WTC11 (cell line): ENCODE results near the gene SH3PXD2A. TPM values are rescaled to one million over a fixed set of nuclear protein-coding genes. Genes with fewer than 3 reads are reported as not detected.

Experiments used
- ATAC-seq: fragments of 200-7000 bp; cut with Tn5 transposase; 2 replicates; pipeline ENCODE4 v1.10.0; 2021; ENCODE audit warnings: mild to moderate bottlenecking, moderate library complexity
- CTCF ChIA-PET: fragments of 300-600 bp; sonication (Branson Sonifier 250); formaldehyde crosslinking; loops from one replicate; lab custom pipeline; 2021; ENCODE audit warnings: antibody characterized with exemption; lab: Charles Lee
- POLR2A ChIA-PET: fragments of 350-600 bp; sonication (Branson Sonifier 250); formaldehyde crosslinking; loops from one replicate; lab custom pipeline; 2021; ENCODE audit warnings: antibody characterized with exemption; lab: Charles Lee
- DNase-seq: peaks from one replicate; pipeline ENCODE4 v3.0.0; 2021; ENCODE audit warnings: low spot score
- H3K27ac Mint-ChIP-seq: 2 replicates; pipeline ENCODE4 v1.8.0; 2021; ENCODE audit warnings: mixed read lengths
- H3K27me3 Mint-ChIP-seq: 2 replicates; pipeline ENCODE4 v1.8.0; 2021; ENCODE audit warnings: low read depth, mild to moderate bottlenecking, moderate library complexity, mixed read lengths
- H3K36me3 Mint-ChIP-seq: 2 replicates; pipeline ENCODE4 v1.8.0; 2021; ENCODE audit warnings: mixed read lengths
- H3K4me1 Mint-ChIP-seq: 2 replicates; pipeline ENCODE4 v1.8.0; 2022; ENCODE audit warnings: mixed read lengths
- H3K4me3 Mint-ChIP-seq: 2 replicates; pipeline ENCODE4 v1.8.0; 2021; ENCODE audit warnings: mild to moderate bottlenecking, moderate library complexity, mixed read lengths
- H3K9me3 Mint-ChIP-seq: 2 replicates; pipeline ENCODE4 v1.8.0; 2021; ENCODE audit warnings: mixed read lengths
- CREM ChIP-seq: sonication (generic); formaldehyde crosslinking; IDR thresholded peaks from 2 replicates; pipeline ENCODE4 v1.8.1; 2022; ENCODE audit warnings: mild to moderate bottlenecking, missing genetic modification reagents, moderate library complexity
- EMX1 ChIP-seq: fragments of 250-450 bp; sonication (Bioruptor Pico); IDR thresholded peaks from 2 replicates; pipeline ENCODE4 v1.8.0; 2021; ENCODE audit warnings: mild to moderate bottlenecking
- GRHL2 ChIP-seq: fragments of 250-450 bp; sonication (Bioruptor Pico); IDR thresholded peaks from 2 replicates; pipeline ENCODE4 v1.8.0; 2022; ENCODE audit warnings: mild to moderate bottlenecking, moderate library complexity; ENCODE audit not compliant: insufficient replicate concordance, severe bottlenecking
- HMGA2 ChIP-seq: fragments of 250-450 bp; sonication (Bioruptor Pico); IDR thresholded peaks from 2 replicates; pipeline ENCODE4 v1.4.0; 2021; ENCODE audit warnings: mild to moderate bottlenecking, moderate library complexity
- NFYB ChIP-seq: sonication (generic); formaldehyde crosslinking; conservative IDR thresholded peaks from 2 replicates; pipeline ENCODE4 v1.8.0; 2022; ENCODE audit warnings: low read depth, missing genetic modification reagents
- RELA ChIP-seq: sonication (generic); formaldehyde crosslinking; IDR thresholded peaks from 2 replicates; pipeline ENCODE4 v1.8.1; 2022; ENCODE audit warnings: missing genetic modification reagents, mild to moderate bottlenecking, borderline replicate concordance
- total RNA-seq: library from RNA; stranded (reverse); gene quantifications from 3 replicates; pipeline ENCODE4 v1.2.3, GENCODE V29; 2021
- TF ChIP-seq, protein P1 (sequence below): sonication (generic); formaldehyde crosslinking; IDR thresholded peaks from 2 replicates; pipeline ENCODE4 v1.8.1; 2023; ENCODE audit warnings: mild to moderate bottlenecking, missing genetic modification reagents
- TF ChIP-seq, protein P2 (sequence below): fragments of 250-450 bp; sonication (Bioruptor Pico); conservative IDR thresholded peaks from 2 replicates; pipeline ENCODE4 v1.9.0; 2021; ENCODE audit warnings: mild to moderate bottlenecking
- TF ChIP-seq, protein P3 (sequence below): sonication (generic); formaldehyde crosslinking; IDR thresholded peaks from 2 replicates; pipeline ENCODE4 v1.8.1; 2023; ENCODE audit warnings: mild to moderate bottlenecking, missing genetic modification reagents
- TF ChIP-seq, protein P4 (sequence below): sonication (generic); formaldehyde crosslinking; IDR thresholded peaks from 2 replicates; pipeline ENCODE4 v1.8.1; 2022; ENCODE audit warnings: mild to moderate bottlenecking, missing genetic modification reagents, moderate library complexity, borderline replicate concordance
- TF ChIP-seq, protein P5 (sequence below): fragments of 250-450 bp; sonication (Bioruptor Pico); IDR thresholded peaks from 2 replicates; pipeline ENCODE4 v1.8.0; 2021; ENCODE audit warnings: mild to moderate bottlenecking
- TF ChIP-seq, protein P6 (sequence below): fragments of 250-450 bp; sonication (Bioruptor Pico); IDR thresholded peaks from 2 replicates; pipeline ENCODE4 v1.9.0; 2021; ENCODE audit warnings: mild to moderate bottlenecking

The SH3PXD2A gene
- total RNA-seq, 1 experiment from 2014 or later, result 15.7 TPM

DNA sequence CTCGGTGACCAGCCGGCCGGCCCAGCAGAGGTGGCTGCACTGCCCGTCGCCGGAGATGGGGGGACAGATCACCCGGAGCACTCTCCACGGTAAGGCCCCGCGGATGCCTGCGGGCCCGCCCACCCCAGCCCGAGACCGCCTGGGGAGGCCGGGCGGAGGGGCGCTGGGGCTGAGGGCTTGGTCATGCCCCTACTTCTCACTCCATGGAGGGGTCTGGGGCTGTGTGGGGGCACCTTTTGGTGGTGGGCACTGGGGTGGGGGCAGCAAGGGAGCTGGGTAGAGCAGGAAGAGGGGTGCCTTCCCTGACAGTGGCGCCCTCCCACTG, 300.1 kb downstream of the SH3PXD2A start:
- CTCF ChIA-PET, result interaction anchor here (1.1 to 2.7 kb wide), 5 partner anchors 9 to 131 kb away, joined by 3 to 21 read pairs (median 8); no protein-coding TSS in a partner anchor
- Mint-ChIP-seq H3K27ac (no peak overlapping the region), H3K36me3 (no peaks in the 10 kb centered on the region)
- TF ChIP-seq, protein P1, sequence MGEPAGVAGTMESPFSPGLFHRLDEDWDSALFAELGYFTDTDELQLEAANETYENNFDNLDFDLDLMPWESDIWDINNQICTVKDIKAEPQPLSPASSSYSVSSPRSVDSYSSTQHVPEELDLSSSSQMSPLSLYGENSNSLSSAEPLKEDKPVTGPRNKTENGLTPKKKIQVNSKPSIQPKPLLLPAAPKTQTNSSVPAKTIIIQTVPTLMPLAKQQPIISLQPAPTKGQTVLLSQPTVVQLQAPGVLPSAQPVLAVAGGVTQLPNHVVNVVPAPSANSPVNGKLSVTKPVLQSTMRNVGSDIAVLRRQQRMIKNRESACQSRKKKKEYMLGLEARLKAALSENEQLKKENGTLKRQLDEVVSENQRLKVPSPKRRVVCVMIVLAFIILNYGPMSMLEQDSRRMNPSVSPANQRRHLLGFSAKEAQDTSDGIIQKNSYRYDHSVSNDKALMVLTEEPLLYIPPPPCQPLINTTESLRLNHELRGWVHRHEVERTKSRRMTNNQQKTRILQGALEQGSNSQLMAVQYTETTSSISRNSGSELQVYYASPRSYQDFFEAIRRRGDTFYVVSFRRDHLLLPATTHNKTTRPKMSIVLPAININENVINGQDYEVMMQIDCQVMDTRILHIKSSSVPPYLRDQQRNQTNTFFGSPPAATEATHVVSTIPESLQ, result no peak
- TF ChIP-seq RELA (CRISPR knock-in tag) (no peak), EMX1 (no peak), GRHL2 (CRISPR knock-in tag) (no peak), NFYB (CRISPR knock-in tag) (no peak), CREM (CRISPR knock-in tag) (no peak), HMGA2 (CRISPR knock-in tag) (no peak)
- TF ChIP-seq, protein P2, sequence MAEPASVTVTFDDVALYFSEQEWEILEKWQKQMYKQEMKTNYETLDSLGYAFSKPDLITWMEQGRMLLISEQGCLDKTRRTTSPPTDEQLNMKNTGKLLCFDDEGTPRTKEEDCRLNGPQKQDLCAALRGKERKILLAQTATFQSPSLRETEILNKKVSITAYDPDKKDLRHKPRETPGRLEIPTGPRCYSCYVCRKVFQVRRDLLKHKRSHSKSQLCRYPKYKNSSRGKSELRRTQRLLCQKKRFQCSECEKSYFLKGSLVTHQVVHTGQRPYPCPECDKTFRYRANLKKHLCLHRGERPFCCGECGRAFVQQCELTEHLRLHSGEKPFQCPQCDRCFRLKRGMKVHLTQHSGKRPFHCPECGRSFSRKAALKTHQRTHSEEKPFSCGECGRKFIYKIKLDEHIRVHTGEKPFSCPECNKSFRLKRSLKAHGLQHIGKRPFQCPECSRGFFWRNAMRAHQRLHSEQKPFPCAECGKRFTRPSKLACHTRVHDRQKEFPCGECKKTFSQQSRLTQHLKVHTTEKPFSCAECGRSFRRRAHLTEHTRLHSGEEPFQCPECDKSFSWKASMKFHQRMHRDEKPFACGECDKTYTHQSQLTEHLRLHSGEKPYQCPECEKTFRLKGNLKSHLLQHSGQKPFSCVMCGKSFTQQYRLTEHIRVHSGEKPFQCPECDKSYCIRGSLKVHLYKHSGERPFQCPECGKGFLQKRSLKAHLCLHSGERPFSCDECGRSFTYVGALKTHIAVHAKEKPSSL (CRISPR knock-in tag), result no peak
- TF ChIP-seq, protein P3, sequence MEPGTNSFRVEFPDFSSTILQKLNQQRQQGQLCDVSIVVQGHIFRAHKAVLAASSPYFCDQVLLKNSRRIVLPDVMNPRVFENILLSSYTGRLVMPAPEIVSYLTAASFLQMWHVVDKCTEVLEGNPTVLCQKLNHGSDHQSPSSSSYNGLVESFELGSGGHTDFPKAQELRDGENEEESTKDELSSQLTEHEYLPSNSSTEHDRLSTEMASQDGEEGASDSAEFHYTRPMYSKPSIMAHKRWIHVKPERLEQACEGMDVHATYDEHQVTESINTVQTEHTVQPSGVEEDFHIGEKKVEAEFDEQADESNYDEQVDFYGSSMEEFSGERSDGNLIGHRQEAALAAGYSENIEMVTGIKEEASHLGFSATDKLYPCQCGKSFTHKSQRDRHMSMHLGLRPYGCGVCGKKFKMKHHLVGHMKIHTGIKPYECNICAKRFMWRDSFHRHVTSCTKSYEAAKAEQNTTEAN (CRISPR knock-in tag), result no peak
- TF ChIP-seq, protein P4, sequence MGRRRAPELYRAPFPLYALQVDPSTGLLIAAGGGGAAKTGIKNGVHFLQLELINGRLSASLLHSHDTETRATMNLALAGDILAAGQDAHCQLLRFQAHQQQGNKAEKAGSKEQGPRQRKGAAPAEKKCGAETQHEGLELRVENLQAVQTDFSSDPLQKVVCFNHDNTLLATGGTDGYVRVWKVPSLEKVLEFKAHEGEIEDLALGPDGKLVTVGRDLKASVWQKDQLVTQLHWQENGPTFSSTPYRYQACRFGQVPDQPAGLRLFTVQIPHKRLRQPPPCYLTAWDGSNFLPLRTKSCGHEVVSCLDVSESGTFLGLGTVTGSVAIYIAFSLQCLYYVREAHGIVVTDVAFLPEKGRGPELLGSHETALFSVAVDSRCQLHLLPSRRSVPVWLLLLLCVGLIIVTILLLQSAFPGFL (CRISPR knock-in tag), result no peak
- TF ChIP-seq, protein P5, sequence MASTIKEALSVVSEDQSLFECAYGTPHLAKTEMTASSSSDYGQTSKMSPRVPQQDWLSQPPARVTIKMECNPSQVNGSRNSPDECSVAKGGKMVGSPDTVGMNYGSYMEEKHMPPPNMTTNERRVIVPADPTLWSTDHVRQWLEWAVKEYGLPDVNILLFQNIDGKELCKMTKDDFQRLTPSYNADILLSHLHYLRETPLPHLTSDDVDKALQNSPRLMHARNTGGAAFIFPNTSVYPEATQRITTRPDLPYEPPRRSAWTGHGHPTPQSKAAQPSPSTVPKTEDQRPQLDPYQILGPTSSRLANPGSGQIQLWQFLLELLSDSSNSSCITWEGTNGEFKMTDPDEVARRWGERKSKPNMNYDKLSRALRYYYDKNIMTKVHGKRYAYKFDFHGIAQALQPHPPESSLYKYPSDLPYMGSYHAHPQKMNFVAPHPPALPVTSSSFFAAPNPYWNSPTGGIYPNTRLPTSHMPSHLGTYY, result no peak
- TF ChIP-seq, protein P6, sequence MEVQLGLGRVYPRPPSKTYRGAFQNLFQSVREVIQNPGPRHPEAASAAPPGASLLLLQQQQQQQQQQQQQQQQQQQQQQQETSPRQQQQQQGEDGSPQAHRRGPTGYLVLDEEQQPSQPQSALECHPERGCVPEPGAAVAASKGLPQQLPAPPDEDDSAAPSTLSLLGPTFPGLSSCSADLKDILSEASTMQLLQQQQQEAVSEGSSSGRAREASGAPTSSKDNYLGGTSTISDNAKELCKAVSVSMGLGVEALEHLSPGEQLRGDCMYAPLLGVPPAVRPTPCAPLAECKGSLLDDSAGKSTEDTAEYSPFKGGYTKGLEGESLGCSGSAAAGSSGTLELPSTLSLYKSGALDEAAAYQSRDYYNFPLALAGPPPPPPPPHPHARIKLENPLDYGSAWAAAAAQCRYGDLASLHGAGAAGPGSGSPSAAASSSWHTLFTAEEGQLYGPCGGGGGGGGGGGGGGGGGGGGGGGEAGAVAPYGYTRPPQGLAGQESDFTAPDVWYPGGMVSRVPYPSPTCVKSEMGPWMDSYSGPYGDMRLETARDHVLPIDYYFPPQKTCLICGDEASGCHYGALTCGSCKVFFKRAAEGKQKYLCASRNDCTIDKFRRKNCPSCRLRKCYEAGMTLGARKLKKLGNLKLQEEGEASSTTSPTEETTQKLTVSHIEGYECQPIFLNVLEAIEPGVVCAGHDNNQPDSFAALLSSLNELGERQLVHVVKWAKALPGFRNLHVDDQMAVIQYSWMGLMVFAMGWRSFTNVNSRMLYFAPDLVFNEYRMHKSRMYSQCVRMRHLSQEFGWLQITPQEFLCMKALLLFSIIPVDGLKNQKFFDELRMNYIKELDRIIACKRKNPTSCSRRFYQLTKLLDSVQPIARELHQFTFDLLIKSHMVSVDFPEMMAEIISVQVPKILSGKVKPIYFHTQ (CRISPR knock-in tag), result no peak
- TF ChIP-seq, all 79 proteins: peak for 0
- ATAC-seq (peak; percentile 18), DNase-seq (no peak)
- Mint-ChIP-seq H3K9me3 (no peaks in the 10 kb centered on the region), H3K4me3 (peak overlapping the region; percentile 56), H3K4me1 (0 out of 2 replicates have a peak, but pooled peaks cover 3% of the 10 kb centered on the region), H3K27me3 (peaks cover 26% of the 10 kb centered on the region)
- POLR2A ChIA-PET, result no interaction called here
